ENCODE measurements around the gene TDP1.

TDP1 gene

GRCh38 chr14:89947344-89947743 is 8.4 kb upstream of the TDP1 start:
- DNase-seq = no peak

GRCh38 chr14:89952576-89952975 is 3.2 kb upstream of the TDP1 start:
- DNase-seq = no peak

- DNase-seq = no peak
Observed at GRCh38 chr14:89953602-89954001, 2.1 kb upstream of the TDP1 start.

GRCh38 chr14:89954070-89955021 is 1.4 kb upstream of the TDP1 start, which contains the start of gene EFCAB11:
Gene EFCAB11, minus strand, starts transcription at chr14:89954730. Its CDS starts 70 bp downstream, at chr14:89954660.
- peak; percentile 99 for DNase-seq

GRCh38 chr14:89955022-89955744 is 544 bp upstream of the TDP1 start:
- DNase-seq = no peak

- DNase-seq = no peak
Observed at GRCh38 chr14:89956661-89957009, 908 bp downstream of the TDP1 start.

GRCh38 chr14:89957376-89957775 is 1.6 kb downstream of the TDP1 start:
- DNase-seq = no peak

- no peak for DNase-seq
Observed at GRCh38 chr14:89957791-89958190, 2.1 kb downstream of the TDP1 start.

- DNase-seq = no peak
Observed at GRCh38 chr14:89958966-89959365, 3.2 kb downstream of the TDP1 start.

- no peak for DNase-seq
Observed at GRCh38 chr14:89959853-89960445, 4.2 kb downstream of the TDP1 start.

GRCh38 chr14:89960914-89961313 is 5.2 kb downstream of the TDP1 start:
- no peak for DNase-seq

GRCh38 chr14:89963288-89963978 is 7.7 kb downstream of the TDP1 start:
- no peak for DNase-seq

- DNase-seq = no peak
Observed at GRCh38 chr14:89965839-89966238, 10.1 kb downstream of the TDP1 start.

GRCh38 chr14:89973234-89973823 is 17.6 kb downstream of the TDP1 start:
- peak; percentile 52 for DNase-seq

- no peak for DNase-seq
Observed at GRCh38 chr14:89977668-89978067, 21.9 kb downstream of the TDP1 start.

- no peak for DNase-seq
Observed at GRCh38 chr14:89978656-89979055, 22.9 kb downstream of the TDP1 start.

- no peak for DNase-seq
Observed at GRCh38 chr14:89983375-89983774, 27.6 kb downstream of the TDP1 start.

- DNase-seq = no peak
Observed at GRCh38 chr14:89986462-89987160, 30.9 kb downstream of the TDP1 start.

- DNase-seq = no peak
Observed at GRCh38 chr14:89987161-89987475, 31.4 kb downstream of the TDP1 start.

GRCh38 chr14:89988787-89989186 is 33.1 kb downstream of the TDP1 start:
- no peak for DNase-seq

GRCh38 chr14:89990218-89990617 is 34.5 kb downstream of the TDP1 start:
- DNase-seq = no peak

- no peak for DNase-seq
Observed at GRCh38 chr14:89990623-89991275, 35.0 kb downstream of the TDP1 start.
